ENCODE results near the gene ADAMTSL3. TPM values are rescaled to one million over a fixed set of nuclear protein-coding genes. Genes with fewer than 3 reads are reported as not detected.

Gene ADAMTSL3
- total RNA-seq, 1 experiment from 2014 or later, result 1.8 TPM

DNA sequence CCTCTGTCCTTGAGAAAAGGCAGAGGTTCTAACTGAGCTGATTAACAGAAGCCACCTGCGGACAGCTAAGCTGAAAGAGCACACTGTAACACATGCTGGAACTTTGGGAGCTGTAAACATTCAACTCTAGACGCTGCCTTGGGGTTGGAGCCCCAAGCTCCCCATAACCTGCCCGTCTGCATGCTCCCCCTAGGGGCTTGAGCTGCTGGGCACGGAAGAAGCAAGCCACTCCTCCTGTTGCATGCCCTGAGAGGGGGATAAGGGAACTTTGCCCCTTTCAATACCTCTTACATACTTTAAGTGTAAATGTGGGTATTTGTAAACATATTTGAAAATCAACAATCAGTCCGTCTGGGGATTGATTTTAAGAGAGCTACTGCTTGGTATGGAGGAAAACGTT, 188.4 kb downstream of the ADAMTSL3 start (continued):
- TF ChIP-seq, protein P1, sequence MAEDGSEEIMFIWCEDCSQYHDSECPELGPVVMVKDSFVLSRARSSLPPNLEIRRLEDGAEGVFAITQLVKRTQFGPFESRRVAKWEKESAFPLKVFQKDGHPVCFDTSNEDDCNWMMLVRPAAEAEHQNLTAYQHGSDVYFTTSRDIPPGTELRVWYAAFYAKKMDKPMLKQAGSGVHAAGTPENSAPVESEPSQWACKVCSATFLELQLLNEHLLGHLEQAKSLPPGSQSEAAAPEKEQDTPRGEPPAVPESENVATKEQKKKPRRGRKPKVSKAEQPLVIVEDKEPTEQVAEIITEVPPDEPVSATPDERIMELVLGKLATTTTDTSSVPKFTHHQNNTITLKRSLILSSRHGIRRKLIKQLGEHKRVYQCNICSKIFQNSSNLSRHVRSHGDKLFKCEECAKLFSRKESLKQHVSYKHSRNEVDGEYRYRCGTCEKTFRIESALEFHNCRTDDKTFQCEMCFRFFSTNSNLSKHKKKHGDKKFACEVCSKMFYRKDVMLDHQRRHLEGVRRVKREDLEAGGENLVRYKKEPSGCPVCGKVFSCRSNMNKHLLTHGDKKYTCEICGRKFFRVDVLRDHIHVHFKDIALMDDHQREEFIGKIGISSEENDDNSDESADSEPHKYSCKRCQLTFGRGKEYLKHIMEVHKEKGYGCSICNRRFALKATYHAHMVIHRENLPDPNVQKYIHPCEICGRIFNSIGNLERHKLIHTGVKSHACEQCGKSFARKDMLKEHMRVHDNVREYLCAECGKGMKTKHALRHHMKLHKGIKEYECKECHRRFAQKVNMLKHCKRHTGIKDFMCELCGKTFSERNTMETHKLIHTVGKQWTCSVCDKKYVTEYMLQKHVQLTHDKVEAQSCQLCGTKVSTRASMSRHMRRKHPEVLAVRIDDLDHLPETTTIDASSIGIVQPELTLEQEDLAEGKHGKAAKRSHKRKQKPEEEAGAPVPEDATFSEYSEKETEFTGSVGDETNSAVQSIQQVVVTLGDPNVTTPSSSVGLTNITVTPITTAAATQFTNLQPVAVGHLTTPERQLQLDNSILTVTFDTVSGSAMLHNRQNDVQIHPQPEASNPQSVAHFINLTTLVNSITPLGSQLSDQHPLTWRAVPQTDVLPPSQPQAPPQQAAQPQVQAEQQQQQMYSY (CRISPR knock-in tag; IDR thresholded peaks at IDR 0.05), result no peak
- TF ChIP-seq RELA (CRISPR knock-in tag; IDR thresholded peaks at IDR 0.05; ENCODE audit: borderline replicate concordance), result no peak
- no peak for TF ChIP-seq ETV6 (CRISPR knock-in tag; IDR thresholded peaks at IDR 0.05)
- TF ChIP-seq, protein P2, sequence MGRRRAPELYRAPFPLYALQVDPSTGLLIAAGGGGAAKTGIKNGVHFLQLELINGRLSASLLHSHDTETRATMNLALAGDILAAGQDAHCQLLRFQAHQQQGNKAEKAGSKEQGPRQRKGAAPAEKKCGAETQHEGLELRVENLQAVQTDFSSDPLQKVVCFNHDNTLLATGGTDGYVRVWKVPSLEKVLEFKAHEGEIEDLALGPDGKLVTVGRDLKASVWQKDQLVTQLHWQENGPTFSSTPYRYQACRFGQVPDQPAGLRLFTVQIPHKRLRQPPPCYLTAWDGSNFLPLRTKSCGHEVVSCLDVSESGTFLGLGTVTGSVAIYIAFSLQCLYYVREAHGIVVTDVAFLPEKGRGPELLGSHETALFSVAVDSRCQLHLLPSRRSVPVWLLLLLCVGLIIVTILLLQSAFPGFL (CRISPR knock-in tag; IDR thresholded peaks at IDR 0.05; ENCODE audit: borderline replicate concordance), result no peak
- TF ChIP-seq, protein P3, sequence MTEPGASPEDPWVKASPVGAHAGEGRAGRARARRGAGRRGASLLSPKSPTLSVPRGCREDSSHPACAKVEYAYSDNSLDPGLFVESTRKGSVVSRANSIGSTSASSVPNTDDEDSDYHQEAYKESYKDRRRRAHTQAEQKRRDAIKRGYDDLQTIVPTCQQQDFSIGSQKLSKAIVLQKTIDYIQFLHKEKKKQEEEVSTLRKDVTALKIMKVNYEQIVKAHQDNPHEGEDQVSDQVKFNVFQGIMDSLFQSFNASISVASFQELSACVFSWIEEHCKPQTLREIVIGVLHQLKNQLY (CRISPR knock-in tag; IDR thresholded peaks at IDR 0.05), result no peak
- no peak for TF ChIP-seq JAZF1 (CRISPR knock-in tag; IDR thresholded peaks at IDR 0.05)
- TF ChIP-seq, protein P4, sequence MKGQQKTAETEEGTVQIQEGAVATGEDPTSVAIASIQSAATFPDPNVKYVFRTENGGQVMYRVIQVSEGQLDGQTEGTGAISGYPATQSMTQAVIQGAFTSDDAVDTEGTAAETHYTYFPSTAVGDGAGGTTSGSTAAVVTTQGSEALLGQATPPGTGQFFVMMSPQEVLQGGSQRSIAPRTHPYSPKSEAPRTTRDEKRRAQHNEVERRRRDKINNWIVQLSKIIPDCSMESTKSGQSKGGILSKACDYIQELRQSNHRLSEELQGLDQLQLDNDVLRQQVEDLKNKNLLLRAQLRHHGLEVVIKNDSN (CRISPR knock-in tag; IDR thresholded peaks at IDR 0.05), result no peak
- TF ChIP-seq NR3C1 (CRISPR knock-in tag; conservative IDR thresholded peaks at IDR 0.05; ENCODE audit: low read depth), result no peak
- TF ChIP-seq, protein P5, sequence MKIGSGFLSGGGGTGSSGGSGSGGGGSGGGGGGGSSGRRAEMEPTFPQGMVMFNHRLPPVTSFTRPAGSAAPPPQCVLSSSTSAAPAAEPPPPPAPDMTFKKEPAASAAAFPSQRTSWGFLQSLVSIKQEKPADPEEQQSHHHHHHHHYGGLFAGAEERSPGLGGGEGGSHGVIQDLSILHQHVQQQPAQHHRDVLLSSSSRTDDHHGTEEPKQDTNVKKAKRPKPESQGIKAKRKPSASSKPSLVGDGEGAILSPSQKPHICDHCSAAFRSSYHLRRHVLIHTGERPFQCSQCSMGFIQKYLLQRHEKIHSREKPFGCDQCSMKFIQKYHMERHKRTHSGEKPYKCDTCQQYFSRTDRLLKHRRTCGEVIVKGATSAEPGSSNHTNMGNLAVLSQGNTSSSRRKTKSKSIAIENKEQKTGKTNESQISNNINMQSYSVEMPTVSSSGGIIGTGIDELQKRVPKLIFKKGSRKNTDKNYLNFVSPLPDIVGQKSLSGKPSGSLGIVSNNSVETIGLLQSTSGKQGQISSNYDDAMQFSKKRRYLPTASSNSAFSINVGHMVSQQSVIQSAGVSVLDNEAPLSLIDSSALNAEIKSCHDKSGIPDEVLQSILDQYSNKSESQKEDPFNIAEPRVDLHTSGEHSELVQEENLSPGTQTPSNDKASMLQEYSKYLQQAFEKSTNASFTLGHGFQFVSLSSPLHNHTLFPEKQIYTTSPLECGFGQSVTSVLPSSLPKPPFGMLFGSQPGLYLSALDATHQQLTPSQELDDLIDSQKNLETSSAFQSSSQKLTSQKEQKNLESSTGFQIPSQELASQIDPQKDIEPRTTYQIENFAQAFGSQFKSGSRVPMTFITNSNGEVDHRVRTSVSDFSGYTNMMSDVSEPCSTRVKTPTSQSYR (CRISPR knock-in tag; IDR thresholded peaks at IDR 0.05), result no peak
- TF ChIP-seq ZBTB21 (CRISPR knock-in tag; IDR thresholded peaks at IDR 0.05; ENCODE audit: borderline replicate concordance), result no peak
- TF ChIP-seq, protein P6, sequence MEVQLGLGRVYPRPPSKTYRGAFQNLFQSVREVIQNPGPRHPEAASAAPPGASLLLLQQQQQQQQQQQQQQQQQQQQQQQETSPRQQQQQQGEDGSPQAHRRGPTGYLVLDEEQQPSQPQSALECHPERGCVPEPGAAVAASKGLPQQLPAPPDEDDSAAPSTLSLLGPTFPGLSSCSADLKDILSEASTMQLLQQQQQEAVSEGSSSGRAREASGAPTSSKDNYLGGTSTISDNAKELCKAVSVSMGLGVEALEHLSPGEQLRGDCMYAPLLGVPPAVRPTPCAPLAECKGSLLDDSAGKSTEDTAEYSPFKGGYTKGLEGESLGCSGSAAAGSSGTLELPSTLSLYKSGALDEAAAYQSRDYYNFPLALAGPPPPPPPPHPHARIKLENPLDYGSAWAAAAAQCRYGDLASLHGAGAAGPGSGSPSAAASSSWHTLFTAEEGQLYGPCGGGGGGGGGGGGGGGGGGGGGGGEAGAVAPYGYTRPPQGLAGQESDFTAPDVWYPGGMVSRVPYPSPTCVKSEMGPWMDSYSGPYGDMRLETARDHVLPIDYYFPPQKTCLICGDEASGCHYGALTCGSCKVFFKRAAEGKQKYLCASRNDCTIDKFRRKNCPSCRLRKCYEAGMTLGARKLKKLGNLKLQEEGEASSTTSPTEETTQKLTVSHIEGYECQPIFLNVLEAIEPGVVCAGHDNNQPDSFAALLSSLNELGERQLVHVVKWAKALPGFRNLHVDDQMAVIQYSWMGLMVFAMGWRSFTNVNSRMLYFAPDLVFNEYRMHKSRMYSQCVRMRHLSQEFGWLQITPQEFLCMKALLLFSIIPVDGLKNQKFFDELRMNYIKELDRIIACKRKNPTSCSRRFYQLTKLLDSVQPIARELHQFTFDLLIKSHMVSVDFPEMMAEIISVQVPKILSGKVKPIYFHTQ (CRISPR knock-in tag; IDR thresholded peaks at IDR 0.05), result no peak
- TF ChIP-seq, protein P7, sequence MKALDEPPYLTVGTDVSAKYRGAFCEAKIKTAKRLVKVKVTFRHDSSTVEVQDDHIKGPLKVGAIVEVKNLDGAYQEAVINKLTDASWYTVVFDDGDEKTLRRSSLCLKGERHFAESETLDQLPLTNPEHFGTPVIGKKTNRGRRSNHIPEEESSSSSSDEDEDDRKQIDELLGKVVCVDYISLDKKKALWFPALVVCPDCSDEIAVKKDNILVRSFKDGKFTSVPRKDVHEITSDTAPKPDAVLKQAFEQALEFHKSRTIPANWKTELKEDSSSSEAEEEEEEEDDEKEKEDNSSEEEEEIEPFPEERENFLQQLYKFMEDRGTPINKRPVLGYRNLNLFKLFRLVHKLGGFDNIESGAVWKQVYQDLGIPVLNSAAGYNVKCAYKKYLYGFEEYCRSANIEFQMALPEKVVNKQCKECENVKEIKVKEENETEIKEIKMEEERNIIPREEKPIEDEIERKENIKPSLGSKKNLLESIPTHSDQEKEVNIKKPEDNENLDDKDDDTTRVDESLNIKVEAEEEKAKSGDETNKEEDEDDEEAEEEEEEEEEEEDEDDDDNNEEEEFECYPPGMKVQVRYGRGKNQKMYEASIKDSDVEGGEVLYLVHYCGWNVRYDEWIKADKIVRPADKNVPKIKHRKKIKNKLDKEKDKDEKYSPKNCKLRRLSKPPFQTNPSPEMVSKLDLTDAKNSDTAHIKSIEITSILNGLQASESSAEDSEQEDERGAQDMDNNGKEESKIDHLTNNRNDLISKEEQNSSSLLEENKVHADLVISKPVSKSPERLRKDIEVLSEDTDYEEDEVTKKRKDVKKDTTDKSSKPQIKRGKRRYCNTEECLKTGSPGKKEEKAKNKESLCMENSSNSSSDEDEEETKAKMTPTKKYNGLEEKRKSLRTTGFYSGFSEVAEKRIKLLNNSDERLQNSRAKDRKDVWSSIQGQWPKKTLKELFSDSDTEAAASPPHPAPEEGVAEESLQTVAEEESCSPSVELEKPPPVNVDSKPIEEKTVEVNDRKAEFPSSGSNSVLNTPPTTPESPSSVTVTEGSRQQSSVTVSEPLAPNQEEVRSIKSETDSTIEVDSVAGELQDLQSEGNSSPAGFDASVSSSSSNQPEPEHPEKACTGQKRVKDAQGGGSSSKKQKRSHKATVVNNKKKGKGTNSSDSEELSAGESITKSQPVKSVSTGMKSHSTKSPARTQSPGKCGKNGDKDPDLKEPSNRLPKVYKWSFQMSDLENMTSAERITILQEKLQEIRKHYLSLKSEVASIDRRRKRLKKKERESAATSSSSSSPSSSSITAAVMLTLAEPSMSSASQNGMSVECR (CRISPR knock-in tag; IDR thresholded peaks at IDR 0.05; ENCODE audit: borderline replicate concordance), result no peak
- TF ChIP-seq ZNF396 (CRISPR knock-in tag; IDR thresholded peaks at IDR 0.05; ENCODE audit: borderline replicate concordance), result no peak
- no peak for TF ChIP-seq NFE2L1 (CRISPR knock-in tag; IDR thresholded peaks at IDR 0.05)
